T1000 (cell line): ENCODE measurements around the gene NEK5.
"Not testable (repeated sequence)": the region's sequence is repeated elsewhere in the genome, so short reads cannot be mapped to it uniquely, and the experiment has no call there.

Experiments used
- DNase-seq: peaks from one replicate; lab custom pipeline; 2025; ENCODE audit warnings: mixed read lengths; lab: John Stamatoyannopoulos, UW

NEK5 gene

DNA sequence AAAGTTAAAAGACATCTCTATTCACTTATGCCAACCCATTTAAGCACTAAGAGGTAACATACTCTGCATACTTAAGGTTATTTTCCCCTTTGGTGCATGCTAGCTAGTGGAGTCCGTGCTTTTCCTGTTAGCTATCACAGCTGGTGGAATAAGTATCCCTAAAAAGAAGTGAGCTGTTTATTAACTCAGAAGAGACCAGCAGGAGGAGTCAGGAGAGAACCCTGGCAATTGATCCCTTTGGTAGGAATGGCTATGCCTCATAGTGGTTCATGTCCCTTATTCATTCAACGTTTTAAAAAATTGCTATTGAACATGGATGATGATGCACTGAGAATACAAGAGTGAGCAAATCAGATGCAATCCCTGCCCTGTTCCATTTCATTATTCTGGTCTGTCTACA lies 12.4 kb upstream of the NEK5 start:
- no peak for DNase-seq

DNA sequence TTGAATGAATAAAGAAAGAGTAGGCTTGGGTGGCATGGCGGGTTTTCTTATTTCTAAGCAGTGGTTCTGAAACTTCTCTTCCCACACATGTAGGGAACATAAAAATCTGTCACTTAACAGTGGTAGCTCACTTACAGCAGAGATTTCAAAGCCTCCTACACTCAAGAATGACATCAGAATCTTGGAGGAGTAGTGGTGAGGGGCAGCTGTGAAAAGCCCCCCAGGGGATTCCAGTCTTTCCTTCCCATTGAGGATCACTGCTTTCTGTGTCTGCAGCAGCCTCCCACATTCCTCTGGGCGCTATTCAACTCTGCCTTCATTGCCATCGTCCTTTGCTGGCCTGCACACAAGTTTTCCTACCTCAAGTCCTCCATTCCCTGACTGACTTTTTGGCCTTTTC lies 8.6 kb upstream of the NEK5 start:
- no peak for DNase-seq

DNA sequence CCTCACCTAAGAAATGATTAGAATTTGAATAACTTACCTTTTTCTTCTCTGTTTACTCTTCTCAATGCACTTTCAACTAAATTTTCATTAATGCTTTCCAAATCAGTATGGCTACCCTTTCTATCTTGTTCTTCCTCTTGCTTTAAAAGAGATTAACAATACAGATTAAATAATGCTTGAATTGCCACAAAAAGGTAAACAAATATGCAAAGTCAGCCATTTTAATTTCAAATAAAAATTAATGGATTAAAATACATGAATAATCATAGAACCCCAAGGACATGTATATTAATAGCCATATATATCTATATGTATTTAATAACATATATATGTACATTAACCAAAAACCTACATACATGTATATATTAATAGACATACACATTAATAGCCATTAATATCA lies 7.9 kb upstream of the NEK5 start:
- no peak for DNase-seq

DNA sequence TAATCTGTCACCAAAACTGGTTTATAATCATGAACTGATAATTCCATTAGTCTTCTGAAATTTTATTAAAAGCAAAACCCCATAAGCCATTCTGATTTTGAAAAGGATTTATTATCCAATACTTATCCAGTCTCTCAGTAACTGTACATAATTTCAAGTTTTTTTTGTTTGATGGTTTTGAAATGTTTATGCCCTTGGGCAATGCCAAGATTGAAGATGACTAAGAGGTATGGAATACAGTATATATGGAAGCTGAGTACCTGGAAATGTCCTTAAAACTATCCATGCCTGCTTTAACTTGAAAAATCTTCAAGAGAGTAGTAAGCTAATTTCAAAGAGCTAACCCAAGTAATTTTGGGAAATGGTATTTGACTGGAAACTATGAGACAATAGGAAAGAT lies 1.8 kb upstream of the NEK5 start:
- DNase-seq = no peak

DNA sequence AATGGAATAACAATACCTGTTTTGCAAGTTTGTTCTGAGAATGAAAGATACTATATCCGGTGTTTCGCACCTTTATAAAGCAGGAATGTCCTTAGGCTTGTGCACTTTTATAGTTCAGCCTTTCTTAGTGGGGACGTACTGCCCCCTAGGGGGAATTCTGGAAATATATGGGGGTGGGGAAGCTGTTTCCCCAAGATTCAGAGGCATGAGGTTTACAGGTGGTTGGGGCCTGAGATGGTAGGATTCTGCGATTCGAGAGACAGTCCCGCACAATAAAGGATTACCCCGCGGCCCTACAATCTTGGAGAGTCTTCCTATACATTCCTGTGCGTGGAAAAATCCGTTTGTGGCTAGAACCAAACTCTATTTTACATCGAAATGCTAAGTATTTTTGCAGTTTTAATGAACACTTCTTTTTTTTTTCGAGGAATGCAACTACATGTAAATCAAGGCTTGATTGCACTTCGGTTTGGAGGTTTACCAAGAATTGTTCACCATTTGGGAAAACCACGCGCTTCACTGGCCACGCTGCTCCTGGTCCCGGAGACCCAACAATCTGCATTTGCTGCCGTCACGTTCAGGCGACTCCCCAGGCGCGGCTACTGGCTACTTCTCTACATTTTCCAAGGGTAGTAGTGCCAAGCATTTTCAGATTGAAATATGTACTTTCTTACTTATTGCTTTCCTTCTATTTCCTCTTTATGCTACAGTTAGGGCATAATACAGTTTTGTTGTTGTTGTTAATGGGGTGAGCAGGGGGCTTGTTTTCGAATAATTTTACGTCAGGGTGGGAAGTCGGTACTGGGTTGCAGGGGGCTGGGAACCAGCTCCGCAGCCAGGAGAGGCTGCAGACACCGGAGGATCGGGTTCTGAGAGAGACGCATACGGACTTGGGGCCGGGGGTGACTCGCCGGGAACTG lies 830 bp downstream of the NEK5 start:
- DNase-seq = no peak

DNA sequence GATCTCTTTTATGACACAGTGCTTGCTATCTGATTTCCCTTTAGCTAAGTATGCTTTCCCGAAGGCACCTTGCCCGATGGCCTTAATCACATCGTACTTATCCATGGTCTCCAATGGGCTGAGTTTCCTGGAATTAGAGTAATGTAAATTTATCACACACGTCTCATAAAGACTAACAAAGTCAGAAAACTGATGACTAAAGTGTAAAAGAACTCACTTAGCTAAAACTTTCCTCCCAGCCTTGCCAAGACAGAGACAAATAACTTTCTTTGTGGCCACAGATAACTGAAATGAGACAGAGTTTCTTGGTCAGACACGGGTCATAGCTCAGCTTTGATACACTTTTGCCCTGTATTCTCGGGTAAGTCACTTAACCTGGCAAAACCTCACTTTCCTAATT lies 1.5 kb downstream of the NEK5 start:
- no peak for DNase-seq

DNA sequence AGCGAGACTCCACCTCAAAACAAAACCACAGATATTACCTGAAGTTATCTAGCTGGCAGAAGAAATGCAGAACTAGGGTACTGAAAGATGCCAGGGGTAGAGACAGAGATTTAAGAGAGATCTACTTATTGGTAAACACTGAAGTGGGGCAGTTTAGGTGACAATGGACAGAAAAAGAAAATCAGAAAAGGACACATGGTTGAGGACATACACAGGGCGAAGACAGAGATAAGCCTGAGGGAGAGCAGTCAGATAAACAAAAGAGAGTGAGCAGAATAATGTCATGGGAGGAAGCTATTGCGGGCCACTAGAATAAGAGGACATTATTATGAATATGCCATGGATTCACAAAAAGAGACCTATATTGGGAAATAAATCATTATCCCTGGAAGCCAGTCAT lies 3.3 kb downstream of the NEK5 start:
- no peak for DNase-seq

DNA sequence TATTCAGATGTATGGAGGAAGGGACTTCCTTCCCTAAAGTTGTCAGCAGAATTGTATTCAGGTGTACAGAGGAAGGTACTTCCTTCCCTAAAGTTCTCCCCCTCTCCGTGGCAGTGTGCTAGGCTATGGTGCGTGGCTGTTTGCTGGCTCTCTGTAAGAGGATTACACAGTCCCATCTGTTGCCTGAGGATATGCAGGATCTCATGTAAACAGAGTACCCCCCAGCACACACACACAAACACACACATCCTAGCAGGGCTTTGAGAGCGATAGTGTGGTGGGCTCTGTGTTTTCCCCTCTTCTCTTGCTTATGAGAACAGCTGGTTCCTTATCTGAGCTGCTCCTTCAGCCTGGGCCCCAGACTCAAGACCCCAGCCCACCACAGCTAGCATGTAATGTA lies 10.3 kb downstream of the NEK5 start:
- DNase-seq = no peak

DNA sequence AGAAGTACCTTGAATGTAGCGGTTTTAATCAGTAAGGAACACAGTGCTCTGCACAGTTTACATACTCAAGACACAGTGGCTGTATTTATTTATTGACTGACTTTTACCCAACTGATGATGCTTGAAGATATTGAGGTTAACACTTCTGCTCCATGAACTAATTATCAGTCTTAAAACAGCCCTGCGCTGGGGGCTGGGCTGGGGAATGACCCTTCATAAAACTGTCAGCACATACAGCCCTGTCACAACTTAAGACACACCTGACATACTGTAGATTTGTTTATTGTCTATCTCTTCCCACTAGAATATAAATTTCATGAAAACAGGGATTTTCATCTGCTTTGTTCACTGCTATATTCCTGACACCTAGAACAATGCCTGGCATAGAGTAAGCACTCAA lies 10.8 kb downstream of the NEK5 start:
- no peak for DNase-seq

DNA sequence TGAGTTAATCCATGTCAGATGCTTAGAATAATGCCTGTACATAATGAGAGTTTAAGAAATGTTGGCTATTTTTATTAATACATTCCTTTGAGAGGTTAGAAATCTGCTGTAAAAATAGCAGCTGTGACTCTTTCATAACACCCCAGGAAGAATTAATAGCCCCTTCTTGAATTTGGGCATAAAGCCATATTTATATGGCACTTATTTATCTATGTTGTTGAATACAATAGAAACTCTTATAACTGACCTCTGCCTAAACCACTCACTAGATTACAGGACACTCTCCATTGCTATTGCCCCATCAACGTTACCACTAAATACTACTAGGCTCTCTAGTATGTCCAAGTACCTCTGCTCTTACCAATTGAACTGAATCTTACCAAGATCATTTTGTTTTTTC lies 16.3 kb downstream of the NEK5 start:
- no peak for DNase-seq

DNA sequence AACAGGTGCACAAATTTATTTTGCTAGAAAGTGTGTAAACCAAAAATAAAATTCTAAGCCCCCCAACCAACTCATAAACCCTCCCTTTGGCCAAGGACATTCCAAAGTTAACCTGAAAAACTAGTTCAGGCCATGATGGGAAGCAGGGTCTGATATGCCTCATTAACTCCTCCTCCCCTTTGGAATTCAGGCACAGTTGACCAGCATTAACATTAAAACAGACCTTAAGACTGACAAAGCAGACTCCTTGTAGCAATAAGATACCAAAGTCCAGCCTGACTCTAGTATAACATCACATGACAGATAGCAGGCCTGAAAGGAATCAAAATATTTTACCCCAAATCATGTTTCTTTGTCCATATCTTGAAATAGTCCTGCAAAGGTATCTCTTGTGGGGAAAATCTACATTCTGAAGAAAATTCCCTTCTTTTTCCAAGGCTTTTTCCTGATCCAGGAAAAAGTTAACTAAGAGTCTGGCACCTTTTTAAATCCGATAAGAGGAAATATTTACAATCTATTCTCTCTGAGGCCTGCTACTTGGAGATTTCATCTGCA lies 19.7 kb downstream of the NEK5 start:
- DNase-seq = no peak

DNA sequence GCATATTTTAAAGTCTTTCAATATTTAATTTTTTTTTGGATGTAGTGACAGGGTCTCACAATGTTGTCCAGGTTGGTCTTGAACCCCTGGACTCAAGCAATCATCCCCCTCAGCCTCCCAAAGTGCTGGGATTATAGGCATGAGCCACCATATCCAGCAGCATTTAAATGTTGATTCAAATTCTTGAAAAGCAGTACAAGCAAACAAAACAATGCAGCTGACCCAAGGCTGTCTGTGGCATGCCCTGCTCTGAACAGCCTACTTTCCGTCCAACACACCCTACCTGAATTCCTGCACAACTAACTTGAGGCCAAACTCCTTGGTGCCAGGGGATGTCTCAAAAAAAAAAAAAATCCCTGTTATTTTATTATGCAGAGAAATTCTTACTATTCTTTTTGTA lies 23.0 kb downstream of the NEK5 start:
- DNase-seq = no peak

DNA sequence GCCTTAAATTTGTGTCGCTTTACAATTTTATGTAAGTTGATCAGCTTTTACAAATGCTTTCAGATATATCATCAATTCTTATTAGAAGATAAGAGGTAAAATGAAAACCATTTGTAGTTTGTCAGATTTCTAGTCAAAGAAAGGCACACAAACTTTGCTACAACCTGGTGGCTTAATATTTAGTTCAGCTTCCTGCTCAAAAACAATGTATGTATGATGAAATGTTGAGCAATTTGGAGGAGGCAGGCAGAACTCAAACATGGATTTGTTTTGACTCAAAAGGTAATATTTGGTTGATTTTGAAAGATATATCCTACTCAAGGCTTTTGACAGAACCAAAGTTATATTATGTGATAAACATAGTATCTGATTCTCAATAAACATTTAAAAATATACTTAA lies 24.2 kb downstream of the NEK5 start:
- DNase-seq = no peak

DNA sequence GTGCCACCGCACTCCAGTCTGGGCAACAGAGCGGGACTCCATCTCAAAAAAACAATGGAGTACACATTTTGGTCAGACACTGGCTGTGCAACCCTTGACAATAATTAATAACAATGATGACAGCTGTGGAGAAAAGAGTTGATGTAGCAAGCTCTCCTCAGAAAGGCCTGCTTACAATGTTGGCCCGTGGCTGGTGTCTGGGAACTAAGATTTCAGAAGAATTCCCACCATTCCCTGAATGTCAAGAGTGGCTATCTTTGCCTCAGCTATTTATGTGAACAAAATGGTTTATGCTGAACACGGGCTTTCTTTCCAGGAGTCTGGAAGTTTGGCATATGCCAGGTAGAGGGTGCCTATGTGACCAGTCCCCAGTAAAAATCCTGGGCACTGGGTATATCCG lies 25.5 kb downstream of the NEK5 start:
- no peak for DNase-seq

DNA sequence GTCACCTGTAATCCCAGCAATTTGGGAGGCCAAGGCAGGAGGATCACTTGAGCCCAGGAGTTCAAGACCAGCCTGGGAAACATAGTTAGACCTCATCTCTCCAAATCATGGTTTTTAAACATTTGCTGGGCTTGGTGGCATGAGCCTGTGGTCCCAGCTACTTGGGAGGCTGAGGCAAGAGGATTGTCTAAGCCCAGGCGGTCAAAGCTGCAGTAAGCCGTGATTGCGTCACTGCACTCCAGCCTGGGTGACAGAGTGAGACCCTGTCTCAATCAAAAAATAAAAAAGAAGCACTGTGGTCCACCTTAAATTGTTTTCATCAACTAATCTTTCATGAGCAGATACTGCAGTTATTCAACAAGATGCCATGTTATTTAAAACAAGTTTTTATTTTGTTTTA lies 26.4 kb downstream of the NEK5 start:
- DNase-seq = not testable (repeated sequence)

DNA sequence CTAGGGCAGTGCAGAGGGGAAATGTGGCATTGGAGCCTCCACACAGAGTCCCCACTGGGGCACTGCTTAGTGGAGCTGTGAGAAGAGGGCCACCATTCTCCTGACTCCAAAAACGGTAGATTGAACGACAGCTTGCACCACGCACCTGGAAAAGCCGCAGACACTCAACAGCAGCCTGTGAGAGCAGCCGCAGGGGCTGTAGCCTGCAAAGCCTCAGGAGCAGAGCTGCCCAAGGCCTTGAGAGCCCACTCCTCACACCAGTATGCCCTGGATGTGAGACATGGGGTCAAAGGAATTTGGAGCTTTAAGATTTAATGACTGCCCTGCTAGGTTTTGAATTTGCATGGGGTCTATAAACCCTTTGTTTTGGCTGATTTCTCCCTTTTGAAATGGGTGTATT lies 31.7 kb downstream of the NEK5 start:
- no peak for DNase-seq

DNA sequence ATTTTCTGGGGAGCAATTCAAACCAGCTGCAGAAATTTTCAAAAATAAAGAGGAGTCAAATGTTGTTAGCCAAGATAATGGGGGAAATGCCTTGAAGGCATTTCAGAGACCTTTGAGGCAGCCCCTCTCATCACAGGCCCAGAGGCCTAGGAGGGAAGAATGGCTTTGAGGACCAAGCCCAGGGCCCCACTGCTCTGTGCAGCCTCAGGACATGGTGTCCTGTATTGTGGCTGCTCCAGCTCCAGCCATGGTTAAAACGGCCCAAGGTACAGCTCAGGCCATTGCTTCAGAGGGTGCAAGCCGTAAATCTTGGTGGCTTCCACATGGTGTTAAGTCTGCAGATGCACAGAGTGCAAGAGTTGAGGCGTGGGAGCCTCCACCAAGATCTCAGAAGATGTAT lies 32.1 kb downstream of the NEK5 start:
- no peak for DNase-seq

DNA sequence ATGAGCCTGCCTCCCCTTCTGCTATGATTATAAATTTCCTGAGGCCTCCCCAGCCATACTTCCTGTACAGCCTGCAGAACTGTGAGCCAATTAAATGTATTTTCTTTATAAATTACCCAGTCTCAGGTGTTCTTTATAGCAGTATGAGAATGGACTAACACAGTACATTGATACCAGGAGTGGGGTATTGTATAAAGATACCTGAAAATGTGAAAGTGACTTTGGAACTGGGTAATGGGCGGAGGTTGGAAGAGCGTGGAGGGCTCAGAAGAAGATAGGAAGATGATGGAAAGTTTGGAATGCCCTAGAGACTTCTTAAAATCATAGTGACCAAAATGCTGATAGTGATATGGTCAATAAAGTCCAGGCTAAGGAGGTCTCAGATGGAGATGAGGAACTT lies 32.8 kb downstream of the NEK5 start:
- DNase-seq = no peak

DNA sequence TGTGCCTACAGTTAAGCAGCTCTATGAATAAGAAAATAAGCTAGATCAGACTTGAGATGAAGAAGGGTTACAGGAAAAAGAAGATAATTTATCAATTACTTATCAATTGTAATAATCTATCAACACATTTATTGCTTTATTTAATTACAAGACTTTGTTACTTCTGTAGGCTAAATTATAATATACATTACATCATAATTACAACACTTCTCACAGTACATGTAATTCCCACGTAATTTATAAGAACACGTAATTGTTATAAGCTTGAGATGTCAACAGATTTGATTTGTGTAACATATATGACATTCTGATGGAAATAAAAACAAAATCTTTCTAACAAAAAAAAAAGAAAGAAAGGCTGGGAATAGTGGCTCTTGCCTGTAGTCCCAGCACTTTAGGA lies 36.8 kb downstream of the NEK5 start:
- DNase-seq = no peak

DNA sequence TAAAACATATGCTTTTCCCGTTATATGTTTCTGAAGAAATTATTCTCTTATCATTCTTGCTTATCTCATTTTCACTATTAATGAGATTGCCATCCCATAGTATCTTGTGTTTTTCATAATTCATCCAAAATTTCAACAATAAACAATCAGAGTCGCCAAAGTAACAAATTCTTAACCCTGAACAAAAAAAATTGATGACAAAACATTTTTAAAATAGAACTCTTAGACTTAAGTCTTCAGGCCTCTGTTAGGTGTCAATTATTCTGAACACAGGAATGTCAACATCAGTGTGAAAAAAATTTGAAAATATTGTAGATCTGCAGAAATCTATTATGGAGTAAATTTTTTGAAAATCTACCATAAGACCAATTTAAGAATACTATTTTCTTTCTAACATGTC lies 37.4 kb downstream of the NEK5 start:
- no peak for DNase-seq

DNA sequence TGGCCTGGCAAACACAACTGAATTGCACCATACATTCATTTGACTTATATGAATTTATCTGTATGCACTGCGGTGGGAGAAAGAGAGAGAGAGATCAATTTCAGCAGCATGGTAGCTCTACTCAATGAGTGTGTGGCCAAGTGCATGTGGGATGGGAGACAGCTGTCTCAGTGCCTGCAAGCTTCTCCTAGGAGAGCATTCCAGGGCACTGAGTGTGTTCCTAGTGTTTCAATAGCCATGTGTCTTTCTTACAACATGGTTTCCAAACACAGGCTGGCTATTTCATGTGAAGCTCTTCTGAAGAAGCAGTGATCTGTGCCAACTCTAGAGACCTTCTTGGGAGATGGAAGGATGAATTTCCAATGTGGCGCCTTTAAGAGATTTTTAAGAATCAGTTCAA lies 43.5 kb downstream of the NEK5 start:
- no peak for DNase-seq

DNA sequence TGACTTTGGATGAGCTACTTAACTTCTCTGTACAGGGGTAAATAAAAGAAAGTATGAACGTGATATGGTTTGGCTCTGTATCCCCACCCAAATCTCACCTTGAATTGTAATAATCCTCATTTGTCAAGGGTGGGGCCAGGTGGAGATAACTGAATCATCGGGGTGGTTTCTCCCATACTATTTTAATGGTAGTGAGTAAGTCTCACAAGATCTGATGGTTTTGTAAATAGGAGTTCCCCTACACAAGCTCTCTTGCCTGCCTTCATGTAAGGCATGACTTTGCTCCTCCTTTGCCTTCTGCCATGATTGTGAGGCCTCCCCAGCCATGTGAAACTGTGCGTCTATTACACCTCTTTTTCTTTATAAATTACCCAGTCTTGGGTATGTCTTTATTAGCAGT lies 43.9 kb downstream of the NEK5 start:
- not testable (repeated sequence) for DNase-seq

DNA sequence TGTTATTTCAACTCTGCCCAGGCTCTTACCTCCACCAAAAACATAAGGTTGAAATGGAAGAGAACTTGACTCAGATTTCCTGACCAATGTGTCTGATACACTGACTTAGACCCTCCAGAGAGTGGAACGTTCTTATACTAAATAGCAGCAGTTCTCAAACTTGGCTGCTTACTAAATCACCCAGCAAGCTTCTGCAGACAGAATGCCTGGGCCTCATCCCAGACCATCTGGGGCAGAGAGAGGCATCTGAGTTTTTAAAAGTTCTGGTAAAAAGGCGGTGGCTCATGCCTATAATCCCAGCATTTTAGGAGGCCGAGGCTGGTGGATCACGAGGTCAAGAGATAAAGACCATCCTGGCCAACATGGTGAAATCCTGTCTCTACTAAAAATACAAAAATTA lies 46.3 kb downstream of the NEK5 start:
- no peak for DNase-seq

DNA sequence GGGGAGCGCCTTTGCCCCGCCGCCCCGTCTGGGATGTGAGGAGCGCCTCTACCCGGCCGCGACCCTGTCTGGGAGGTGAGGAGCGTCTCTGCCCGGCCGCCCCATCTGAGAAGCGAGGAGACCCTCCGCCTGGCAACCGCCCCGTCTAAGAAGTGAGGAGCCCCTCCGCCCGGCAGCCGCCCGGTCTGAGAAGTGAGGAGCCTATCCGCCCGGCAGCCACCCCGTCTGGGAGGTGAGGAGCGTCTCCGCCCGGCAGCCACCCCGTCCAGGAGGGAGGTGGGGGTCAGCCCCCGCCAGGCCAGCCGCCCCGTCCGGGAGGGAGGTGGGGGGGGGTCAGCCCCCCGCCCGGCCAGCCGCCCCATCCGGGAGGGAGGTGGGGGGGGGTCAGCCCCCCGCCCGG lies 49.0 kb downstream of the NEK5 start:
- DNase-seq = not testable (repeated sequence)
